ENCODE data around the gene NIFK.
A peak's percentile ranks its signal among the peaks of the same experiment; 100 is the strongest.

NIFK gene

GRCh38 chr2:121690095-121690494 is 46.6 kb downstream of the NIFK start:
- DNase-seq (ENCODE audit: low read depth), result no peak
- Histone ChIP-seq H3K9me3 (ENCODE audit: control insufficient read depth, low read length) (no peaks in the 10 kb centered on the region), H3K27me3 (replicated peaks; ENCODE audit: control insufficient read depth, insufficient read depth, low read length) (no peaks in the 10 kb centered on the region), H3K4me3 (ENCODE audit: low read length) (no peak overlapping the region), H3K4me1 (ENCODE audit: control insufficient read depth, insufficient read depth, low read length) (peaks cover 11% of the 10 kb centered on the region), H3K9ac (ENCODE audit: low read length) (no peak overlapping the region), H3K36me3 (ENCODE audit: control insufficient read depth, insufficient read depth, low read length, severe bottlenecking) (no peaks in the 10 kb centered on the region)

GRCh38 chr2:121689356-121689755 is 47.3 kb downstream of the NIFK start:
- H3K36me3 ChIP-seq (ENCODE audit: control insufficient read depth, insufficient read depth, low read length, severe bottlenecking), result no peaks in the 10 kb centered on the region
- peak; percentile 52 for DNase-seq (ENCODE audit: low read depth)
- H3K4me1 ChIP-seq (ENCODE audit: control insufficient read depth, insufficient read depth, low read length), result peaks cover 4% of the 10 kb centered on the region
- H3K4me3 ChIP-seq (ENCODE audit: low read length), result no peak overlapping the region
- H3K27me3 ChIP-seq (replicated peaks; ENCODE audit: control insufficient read depth, insufficient read depth, low read length), result no peaks in the 10 kb centered on the region
- no peak overlapping the region for H3K9ac ChIP-seq (ENCODE audit: low read length)
- H3K9me3 ChIP-seq (ENCODE audit: control insufficient read depth, low read length), result peaks cover 3% of the 10 kb centered on the region

GRCh38 chr2:121688820-121689219 is 47.9 kb downstream of the NIFK start:
- Histone ChIP-seq H3K9me3 (ENCODE audit: control insufficient read depth, low read length) (peaks cover 6% of the 10 kb centered on the region), H3K36me3 (ENCODE audit: control insufficient read depth, insufficient read depth, low read length, severe bottlenecking) (no peaks in the 10 kb centered on the region), H3K4me1 (ENCODE audit: control insufficient read depth, insufficient read depth, low read length) (no peaks in the 10 kb centered on the region), H3K4me3 (ENCODE audit: low read length) (no peak overlapping the region), H3K9ac (ENCODE audit: low read length) (no peak overlapping the region), H3K27me3 (replicated peaks; ENCODE audit: control insufficient read depth, insufficient read depth, low read length) (no peaks in the 10 kb centered on the region)
- no peak for DNase-seq (ENCODE audit: low read depth)

- peaks cover 25% of the 10 kb centered on the region for H3K9me3 ChIP-seq (ENCODE audit: control insufficient read depth, low read length)
- no peak overlapping the region for H3K9ac ChIP-seq (ENCODE audit: low read length)
- H3K27me3 ChIP-seq (replicated peaks; ENCODE audit: control insufficient read depth, insufficient read depth, low read length), result no peaks in the 10 kb centered on the region
- H3K36me3 ChIP-seq (ENCODE audit: control insufficient read depth, insufficient read depth, low read length, severe bottlenecking), result no peaks in the 10 kb centered on the region
- no peak for DNase-seq (ENCODE audit: low read depth)
- H3K4me3 ChIP-seq (ENCODE audit: low read length), result no peak overlapping the region
- no peaks in the 10 kb centered on the region for H3K4me1 ChIP-seq (ENCODE audit: control insufficient read depth, insufficient read depth, low read length)
These were observed 49.8 kb downstream of the NIFK start for GRCh38 chr2:121686902-121687301.

DNA sequence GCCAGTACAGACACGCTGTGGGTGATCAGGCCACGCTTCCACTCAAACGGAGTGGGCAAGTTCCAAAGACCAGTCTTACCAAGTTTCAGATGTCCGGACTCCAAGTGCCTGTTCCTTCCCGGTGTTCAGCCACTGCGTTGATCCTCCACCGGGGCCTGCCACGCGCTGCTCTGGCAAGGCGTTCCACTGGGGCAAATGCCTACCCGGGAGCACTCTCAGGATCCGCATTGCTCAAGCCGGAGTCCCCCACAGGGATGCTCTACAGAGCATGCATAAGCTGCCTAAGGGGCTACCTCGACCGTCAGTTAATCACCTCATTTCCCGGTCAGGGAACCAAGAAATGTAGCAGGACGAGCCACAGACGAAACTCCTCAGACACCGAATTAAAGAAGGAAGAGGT is 50.5 kb downstream of the NIFK start:
- DNase-seq (ENCODE audit: low read depth), result no peak
- H3K9ac ChIP-seq (ENCODE audit: low read length), result no peak overlapping the region
- peaks cover 32% of the 10 kb centered on the region for H3K9me3 ChIP-seq (ENCODE audit: control insufficient read depth, low read length)
- no peaks in the 10 kb centered on the region for H3K27me3 ChIP-seq (replicated peaks; ENCODE audit: control insufficient read depth, insufficient read depth, low read length)
- no peaks in the 10 kb centered on the region for H3K36me3 ChIP-seq (ENCODE audit: control insufficient read depth, insufficient read depth, low read length, severe bottlenecking)
- H3K4me3 ChIP-seq (ENCODE audit: low read length), result no peak overlapping the region
- no peaks in the 10 kb centered on the region for H3K4me1 ChIP-seq (ENCODE audit: control insufficient read depth, insufficient read depth, low read length)

GRCh38 chr2:121682396-121683298 is 54.0 kb downstream of the NIFK start:
- Histone ChIP-seq H3K4me1 (ENCODE audit: control insufficient read depth, insufficient read depth, low read length) (no peaks in the 10 kb centered on the region), H3K9me3 (ENCODE audit: control insufficient read depth, low read length) (peaks cover 41% of the 10 kb centered on the region), H3K9ac (ENCODE audit: low read length) (no peak overlapping the region), H3K36me3 (ENCODE audit: control insufficient read depth, insufficient read depth, low read length, severe bottlenecking) (no peaks in the 10 kb centered on the region), H3K27me3 (replicated peaks; ENCODE audit: control insufficient read depth, insufficient read depth, low read length) (no peaks in the 10 kb centered on the region), H3K4me3 (ENCODE audit: low read length) (peak overlapping the region; percentile 28)
- no peak for DNase-seq (ENCODE audit: low read depth)

DNA sequence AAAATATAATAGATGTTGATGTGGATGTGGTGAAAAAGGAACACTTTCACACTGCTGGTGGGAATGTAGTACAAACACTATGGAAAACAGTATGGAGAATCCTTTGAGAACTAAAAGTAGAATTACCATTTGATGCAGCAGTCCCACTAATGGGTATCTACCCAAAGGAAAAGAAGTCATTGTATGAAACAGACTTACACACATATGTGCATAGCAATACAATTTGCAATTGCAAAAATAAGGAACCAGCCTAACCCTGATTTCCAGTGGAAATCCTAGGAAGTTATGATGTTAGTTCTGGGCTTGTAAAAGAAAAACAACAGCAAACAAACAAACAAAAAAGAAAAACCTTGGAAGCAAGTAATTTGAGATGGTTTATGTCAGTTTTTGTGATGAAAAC is 58.8 kb downstream of the NIFK start:
- H3K27me3 ChIP-seq (replicated peaks; ENCODE audit: control insufficient read depth, insufficient read depth, low read length), result no peaks in the 10 kb centered on the region
- peaks cover 33% of the 10 kb centered on the region for H3K9me3 ChIP-seq (ENCODE audit: control insufficient read depth, low read length)
- H3K36me3 ChIP-seq (ENCODE audit: control insufficient read depth, insufficient read depth, low read length, severe bottlenecking), result no peaks in the 10 kb centered on the region
- no peak for DNase-seq (ENCODE audit: low read depth)
- H3K9ac ChIP-seq (ENCODE audit: low read length), result no peak overlapping the region
- H3K4me3 ChIP-seq (ENCODE audit: low read length), result no peak overlapping the region
- no peaks in the 10 kb centered on the region for H3K4me1 ChIP-seq (ENCODE audit: control insufficient read depth, insufficient read depth, low read length)
